Measurements from ENCODE around the gene RPL26. TPM values are rescaled to one million over a fixed set of nuclear protein-coding genes. Genes with fewer than 3 reads are reported as not detected.

RPL26 gene
- total RNA-seq, 1 experiment from 2014 or later, result 1,369 TPM

DNA sequence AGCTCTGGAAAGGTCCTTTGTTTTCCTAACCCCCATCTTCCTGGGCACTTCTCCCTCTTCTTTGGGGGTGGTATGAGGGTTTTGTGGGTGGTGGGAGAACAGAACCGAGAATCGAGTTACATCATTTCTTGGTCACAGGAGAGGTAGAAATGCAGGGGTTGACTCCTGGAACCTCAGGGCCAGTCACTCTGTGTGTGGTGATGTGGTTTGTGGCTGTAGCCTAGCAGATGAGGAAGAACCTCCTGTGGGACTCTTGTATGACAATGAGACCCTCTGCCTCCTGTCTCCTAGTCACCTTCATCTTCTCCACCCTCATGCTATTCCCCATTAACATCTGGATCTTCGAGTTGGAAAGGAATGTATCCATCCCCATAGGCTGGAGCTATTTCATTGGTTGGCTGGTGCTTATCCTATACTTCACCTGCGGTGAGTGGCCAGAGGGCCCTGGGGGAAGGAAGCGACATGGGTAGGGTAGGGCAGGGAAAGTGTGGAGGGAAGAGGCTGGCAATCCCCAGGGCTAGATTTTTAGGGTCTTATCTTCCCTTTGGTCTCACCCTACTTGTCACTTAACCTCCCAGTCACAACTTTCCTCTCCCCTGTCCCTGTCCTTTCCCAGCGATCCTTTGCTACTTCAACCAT, 37.8 kb downstream of the RPL26 start:
- Histone ChIP-seq H3F3A (ENCODE audit: low read length, unreplicated experiment) (no peaks in the 10 kb centered on the region), H3K4me1 (ENCODE audit: insufficient read depth, low read length) (no peaks in the 10 kb centered on the region), H3K27ac (ENCODE audit: low read length) (no peak overlapping the region), H4K20me1 (ENCODE audit: low read length) (no peaks in the 10 kb centered on the region), H2AFZ (ENCODE audit: low read length) (no peak overlapping the region), H3K9me2 (replicated peaks; ENCODE audit: low read length) (no peaks in the 10 kb centered on the region), H3K9ac (ENCODE audit: low read length) (no peak overlapping the region), H3K4me2 (ENCODE audit: low read length) (no peak overlapping the region), H3K9me3 (ENCODE audit: low read length) (no peaks in the 10 kb centered on the region), H3K27me3 (ENCODE audit: low read length) (no peaks in the 10 kb centered on the region), H3K36me3 (ENCODE audit: low read depth, low read length) (no peaks in the 10 kb centered on the region), H3K4me3 (ENCODE audit: low read length) (no peak overlapping the region), H3K79me2 (ENCODE audit: low read length) (no peaks in the 10 kb centered on the region)
- intact Hi-C loops (cut with micrococcal nuclease), result no loop called here
- no TSS peak for BruUV-seq (replicated peaks)
- DNase-seq (no peak), ATAC-seq (no peak)
- ChIA-PET CTCF (no interaction called here), POLR2A (ENCODE audit: unreplicated experiment) (no interaction called here)
- TF ChIP-seq, protein P1, sequence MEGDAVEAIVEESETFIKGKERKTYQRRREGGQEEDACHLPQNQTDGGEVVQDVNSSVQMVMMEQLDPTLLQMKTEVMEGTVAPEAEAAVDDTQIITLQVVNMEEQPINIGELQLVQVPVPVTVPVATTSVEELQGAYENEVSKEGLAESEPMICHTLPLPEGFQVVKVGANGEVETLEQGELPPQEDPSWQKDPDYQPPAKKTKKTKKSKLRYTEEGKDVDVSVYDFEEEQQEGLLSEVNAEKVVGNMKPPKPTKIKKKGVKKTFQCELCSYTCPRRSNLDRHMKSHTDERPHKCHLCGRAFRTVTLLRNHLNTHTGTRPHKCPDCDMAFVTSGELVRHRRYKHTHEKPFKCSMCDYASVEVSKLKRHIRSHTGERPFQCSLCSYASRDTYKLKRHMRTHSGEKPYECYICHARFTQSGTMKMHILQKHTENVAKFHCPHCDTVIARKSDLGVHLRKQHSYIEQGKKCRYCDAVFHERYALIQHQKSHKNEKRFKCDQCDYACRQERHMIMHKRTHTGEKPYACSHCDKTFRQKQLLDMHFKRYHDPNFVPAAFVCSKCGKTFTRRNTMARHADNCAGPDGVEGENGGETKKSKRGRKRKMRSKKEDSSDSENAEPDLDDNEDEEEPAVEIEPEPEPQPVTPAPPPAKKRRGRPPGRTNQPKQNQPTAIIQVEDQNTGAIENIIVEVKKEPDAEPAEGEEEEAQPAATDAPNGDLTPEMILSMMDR (conservative IDR thresholded peaks at IDR 0.05; ENCODE audit: low read depth, low read length), result no peak
- TF ChIP-seq EZH2 (IDR thresholded peaks at IDR 0.05; ENCODE audit: low read length, unreplicated experiment), result no peak
- TF ChIP-seq EZH2phosphoT487 (IDR thresholded peaks at IDR 0.05; ENCODE audit: borderline replicate concordance, low read length), result no peak

DNA sequence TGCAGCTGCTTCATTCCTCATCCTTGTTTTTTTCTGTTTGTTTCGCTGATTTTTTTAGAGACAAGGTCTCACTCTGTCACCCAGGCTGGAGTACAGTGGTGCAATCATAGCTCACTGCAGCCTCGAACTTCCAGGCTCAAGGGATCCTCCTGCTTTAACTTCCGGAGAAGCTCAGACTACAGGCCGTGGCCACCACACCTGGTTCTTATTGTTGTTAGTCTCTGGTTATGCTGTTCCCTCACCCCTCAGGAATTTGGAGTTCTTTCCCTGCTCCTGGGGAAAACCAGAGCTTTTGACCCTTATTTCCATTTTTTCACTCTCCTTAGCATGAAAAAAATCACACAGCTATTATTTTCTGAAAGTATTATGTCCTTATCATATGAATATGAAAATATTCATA, 41.5 kb downstream of the RPL26 start:
- no peaks in the 10 kb centered on the region for H4K20me1 ChIP-seq (ENCODE audit: low read length)
- no peaks in the 10 kb centered on the region for H3K4me1 ChIP-seq (ENCODE audit: insufficient read depth, low read length)
- no TSS peak for BruUV-seq (replicated peaks)
- H3K36me3 ChIP-seq (ENCODE audit: low read depth, low read length), result no peaks in the 10 kb centered on the region
- DNase-seq (no peak), ATAC-seq (no peak)
- intact Hi-C loops (cut with micrococcal nuclease), result no loop called here
- H3K4me3 ChIP-seq (ENCODE audit: low read length), result no peak overlapping the region
- no peaks in the 10 kb centered on the region for H3F3A ChIP-seq (ENCODE audit: low read length, unreplicated experiment)
- no peak overlapping the region for H3K27ac ChIP-seq (ENCODE audit: low read length)
- H3K27me3 ChIP-seq (ENCODE audit: low read length), result no peaks in the 10 kb centered on the region
- no peak overlapping the region for H3K4me2 ChIP-seq (ENCODE audit: low read length)
- no peaks in the 10 kb centered on the region for H3K9me3 ChIP-seq (ENCODE audit: low read length)
- H3K9ac ChIP-seq (ENCODE audit: low read length), result no peak overlapping the region
- ChIA-PET POLR2A (ENCODE audit: unreplicated experiment) (interaction anchor here (0.6 to 1.2 kb wide), 2 partner anchors 9 to 41 kb away, joined by 3 read pairs; no protein-coding TSS in a partner anchor), CTCF (no interaction called here)
- no peak for TF ChIP-seq EZH2phosphoT487 (IDR thresholded peaks at IDR 0.05; ENCODE audit: borderline replicate concordance, low read length)
- TF ChIP-seq, protein P1 (conservative IDR thresholded peaks at IDR 0.05; ENCODE audit: low read depth, low read length), result no peak
- no peak for TF ChIP-seq EZH2 (IDR thresholded peaks at IDR 0.05; ENCODE audit: low read length, unreplicated experiment)
- no peak overlapping the region for H2AFZ ChIP-seq (ENCODE audit: low read length)
- no peaks in the 10 kb centered on the region for H3K79me2 ChIP-seq (ENCODE audit: low read length)
- H3K9me2 ChIP-seq (replicated peaks; ENCODE audit: low read length), result no peaks in the 10 kb centered on the region

DNA sequence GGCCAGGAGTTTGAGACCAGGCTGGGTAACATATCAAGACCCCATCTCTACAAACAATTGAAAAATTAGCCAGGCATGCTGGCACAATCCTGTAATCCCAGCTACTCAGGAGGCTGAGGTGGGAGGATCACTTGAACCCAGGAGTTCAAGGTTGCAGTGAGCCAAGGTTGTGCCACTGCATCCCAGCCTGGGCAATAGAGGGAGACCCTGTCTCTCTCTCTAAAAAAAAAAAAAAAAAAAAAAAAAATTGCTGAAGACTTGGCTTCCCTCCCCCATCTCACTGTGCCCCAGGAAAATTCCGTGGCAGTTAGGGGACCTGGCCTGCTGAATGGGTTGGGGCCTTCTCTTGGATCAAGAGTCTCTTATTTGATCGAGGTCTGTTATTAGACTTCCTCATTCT, 43.5 kb downstream of the RPL26 start, which contains the start of gene ODF4:
Gene ODF4, plus strand, starts transcription at position 301 of the 400 bp plus-strand sequence. CDS start 212 bp downstream, outside the sequence.
- Histone ChIP-seq H3K9me3 (ENCODE audit: low read length) (no peaks in the 10 kb centered on the region), H4K20me1 (ENCODE audit: low read length) (no peaks in the 10 kb centered on the region), H3K9me2 (replicated peaks; ENCODE audit: low read length) (no peaks in the 10 kb centered on the region), H3K27ac (ENCODE audit: low read length) (no peak within 1 kb of the TSS), H3F3A (ENCODE audit: low read length, unreplicated experiment) (no peaks in the 10 kb centered on the region), H3K36me3 (ENCODE audit: low read depth, low read length) (no peaks in the 10 kb centered on the region), H3K4me1 (ENCODE audit: insufficient read depth, low read length) (no peaks in the 10 kb centered on the region), H3K27me3 (ENCODE audit: low read length) (no peaks in the 10 kb centered on the region), H3K9ac (ENCODE audit: low read length) (no peak within 1 kb of the TSS), H3K79me2 (ENCODE audit: low read length) (no peaks in the 10 kb centered on the region), H2AFZ (ENCODE audit: low read length) (no peak within 1 kb of the TSS), H3K4me3 (ENCODE audit: low read length) (no peak within 1 kb of the TSS), H3K4me2 (ENCODE audit: low read length) (no peak within 1 kb of the TSS)
- no TSS peak for BruUV-seq (replicated peaks)
- ATAC-seq (no peak), DNase-seq (no peak)
- intact Hi-C loops (cut with micrococcal nuclease), result no loop called here
- CTCF ChIA-PET, result no interaction called here
- TF ChIP-seq, protein P1 (conservative IDR thresholded peaks at IDR 0.05; ENCODE audit: low read depth, low read length), result no peak
- TF ChIP-seq EZH2phosphoT487 (IDR thresholded peaks at IDR 0.05; ENCODE audit: borderline replicate concordance, low read length), result no peak
- no peak for TF ChIP-seq EZH2 (IDR thresholded peaks at IDR 0.05; ENCODE audit: low read length, unreplicated experiment)
- POLR2A ChIA-PET (ENCODE audit: unreplicated experiment), result no interaction called here

Data from PC-3 (cell line).